Measurements from ENCODE around the gene MRPS18B. TPM values are rescaled to one million over a fixed set of nuclear protein-coding genes. Genes with fewer than 3 reads are reported as not detected.

MRPS18B gene
- total RNA-seq, 1 experiment from 2014 or later: 141 TPM

GRCh38 chr6:30618270-30618797 lies 694 bp downstream of the MRPS18B start:
- in situ Hi-C loops (cut with HindIII; ENCODE audit: low pct_unique_long_range_greater_than_20kb, low sequenced_read_pairs): no loop called here
- no peak for DNase-seq (ENCODE audit: low read depth, low spot score)

GRCh38 chr6:30619561-30619960 lies 1.9 kb downstream of the MRPS18B start:
- no peak for DNase-seq (ENCODE audit: low read depth, low spot score)
- in situ Hi-C loops (cut with HindIII; ENCODE audit: low pct_unique_long_range_greater_than_20kb, low sequenced_read_pairs): no loop called here

- in situ Hi-C loops (cut with HindIII; ENCODE audit: low pct_unique_long_range_greater_than_20kb, low sequenced_read_pairs): no loop called here
- DNase-seq (ENCODE audit: low read depth, low spot score): no peak
Observed at GRCh38 chr6:30625511-30625910, 7.9 kb downstream of the MRPS18B start.

GRCh38 chr6:30626484-30627366 lies 9.1 kb downstream of the MRPS18B start, which contains the start of gene ATAT1:
Gene ATAT1 (plus strand): TSS chr6:30626874.
- DNase-seq (ENCODE audit: low read depth, low spot score): peak; percentile 81
- in situ Hi-C loops (cut with HindIII; ENCODE audit: low pct_unique_long_range_greater_than_20kb, low sequenced_read_pairs): no loop called here

GRCh38 chr6:30635834-30636233 lies 18.2 kb downstream of the MRPS18B start:
- no peak for DNase-seq (ENCODE audit: low read depth, low spot score)
- in situ Hi-C loops (cut with HindIII; ENCODE audit: low pct_unique_long_range_greater_than_20kb, low sequenced_read_pairs): no loop called here

- in situ Hi-C loops (cut with HindIII; ENCODE audit: low pct_unique_long_range_greater_than_20kb, low sequenced_read_pairs): no loop called here
- peak; percentile 41 for DNase-seq (ENCODE audit: low read depth, low spot score)
Observed at GRCh38 chr6:30640481-30640880, 22.8 kb downstream of the MRPS18B start.

- no peak for DNase-seq (ENCODE audit: low read depth, low spot score)
- in situ Hi-C loops (cut with HindIII; ENCODE audit: low pct_unique_long_range_greater_than_20kb, low sequenced_read_pairs): no loop called here
Observed at GRCh38 chr6:30641048-30641447, 23.4 kb downstream of the MRPS18B start.

GRCh38 chr6:30643656-30644055 lies 26.0 kb downstream of the MRPS18B start:
- in situ Hi-C loops (cut with HindIII; ENCODE audit: low pct_unique_long_range_greater_than_20kb, low sequenced_read_pairs): no loop called here
- DNase-seq (ENCODE audit: low read depth, low spot score): no peak

- no peak for DNase-seq (ENCODE audit: low read depth, low spot score)
- in situ Hi-C loops (cut with HindIII; ENCODE audit: low pct_unique_long_range_greater_than_20kb, low sequenced_read_pairs): no loop called here
Observed at GRCh38 chr6:30644769-30645168, 27.1 kb downstream of the MRPS18B start.

- no peak for DNase-seq (ENCODE audit: low read depth, low spot score)
- in situ Hi-C loops (cut with HindIII; ENCODE audit: low pct_unique_long_range_greater_than_20kb, low sequenced_read_pairs): no loop called here
Observed at GRCh38 chr6:30645989-30646388, 28.3 kb downstream of the MRPS18B start.

- in situ Hi-C loops (cut with HindIII; ENCODE audit: low pct_unique_long_range_greater_than_20kb, low sequenced_read_pairs): no loop called here
- peak; percentile 93 for DNase-seq (ENCODE audit: low read depth, low spot score)
Observed at GRCh38 chr6:30646450-30647241, 29.0 kb downstream of the MRPS18B start, which contains the start of gene C6orf136. Gene C6orf136 (plus strand): TSS chr6:30647133. CDS start chr6:30647232, 99 bp downstream.

- DNase-seq (ENCODE audit: low read depth, low spot score): peak; percentile 59
- in situ Hi-C loops (cut with HindIII; ENCODE audit: low pct_unique_long_range_greater_than_20kb, low sequenced_read_pairs): no loop called here
Observed at GRCh38 chr6:30647242-30648116, 29.8 kb downstream of the MRPS18B start.

GRCh38 chr6:30651143-30651542 lies 33.5 kb downstream of the MRPS18B start:
- no peak for DNase-seq (ENCODE audit: low read depth, low spot score)
- in situ Hi-C loops (cut with HindIII; ENCODE audit: low pct_unique_long_range_greater_than_20kb, low sequenced_read_pairs): no loop called here

- no peak for DNase-seq (ENCODE audit: low read depth, low spot score)
- in situ Hi-C loops (cut with HindIII; ENCODE audit: low pct_unique_long_range_greater_than_20kb, low sequenced_read_pairs): no loop called here
Observed at GRCh38 chr6:30654798-30655742, 37.4 kb downstream of the MRPS18B start.

GRCh38 chr6:30655743-30656094 lies 38.1 kb downstream of the MRPS18B start:
- in situ Hi-C loops (cut with HindIII; ENCODE audit: low pct_unique_long_range_greater_than_20kb, low sequenced_read_pairs): no loop called here
- no peak for DNase-seq (ENCODE audit: low read depth, low spot score)

- in situ Hi-C loops (cut with HindIII; ENCODE audit: low pct_unique_long_range_greater_than_20kb, low sequenced_read_pairs): no loop called here
- no peak for DNase-seq (ENCODE audit: low read depth, low spot score)
Observed at GRCh38 chr6:30656513-30656912, 38.9 kb downstream of the MRPS18B start.

Data from SK-MEL-5 (cell line).